HTERT RPE-1 (cell line): ENCODE data around the gene SV2B.

Experiments
- in situ Hi-C: fragments of 300-500 bp; cut with MboI; formaldehyde crosslinking; loops from 4 replicates; pipeline ENCODE4 v1.14.3; 2020; ENCODE audit warnings: low sequenced_read_pairs

Gene SV2B

GRCh38 chr15:91225741-91226140 is 125.7 kb downstream of the SV2B start:
- in situ Hi-C loops: no loop called here

- in situ Hi-C loops: no loop called here
Observed at GRCh38 chr15:91227117-91227516, 127.1 kb downstream of the SV2B start.

- in situ Hi-C loops: no loop called here
Observed at GRCh38 chr15:91227766-91228165, 127.7 kb downstream of the SV2B start.

DNA sequence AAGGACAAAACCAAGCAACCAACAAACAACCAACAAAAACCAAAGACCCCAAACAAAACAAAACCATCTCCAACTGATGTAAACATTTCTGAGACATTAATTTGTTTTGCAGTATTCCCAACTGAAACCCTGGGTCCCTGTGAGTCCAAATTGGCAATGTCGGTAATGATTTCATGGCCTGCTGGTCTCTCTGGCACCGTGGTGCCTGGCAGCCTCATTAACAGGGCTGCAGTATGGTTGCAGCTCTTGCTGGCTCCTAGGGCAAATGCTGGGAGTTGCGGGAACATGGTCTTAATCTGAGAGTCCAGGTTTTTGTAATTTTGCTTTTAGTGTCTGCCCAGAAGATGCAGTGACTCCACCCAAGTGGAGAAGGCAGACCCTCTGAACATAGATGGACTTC is 128.3 kb downstream of the SV2B start:
- in situ Hi-C loops: no loop called here

GRCh38 chr15:91228890-91229289 is 128.8 kb downstream of the SV2B start:
- in situ Hi-C loops: no loop called here

DNA sequence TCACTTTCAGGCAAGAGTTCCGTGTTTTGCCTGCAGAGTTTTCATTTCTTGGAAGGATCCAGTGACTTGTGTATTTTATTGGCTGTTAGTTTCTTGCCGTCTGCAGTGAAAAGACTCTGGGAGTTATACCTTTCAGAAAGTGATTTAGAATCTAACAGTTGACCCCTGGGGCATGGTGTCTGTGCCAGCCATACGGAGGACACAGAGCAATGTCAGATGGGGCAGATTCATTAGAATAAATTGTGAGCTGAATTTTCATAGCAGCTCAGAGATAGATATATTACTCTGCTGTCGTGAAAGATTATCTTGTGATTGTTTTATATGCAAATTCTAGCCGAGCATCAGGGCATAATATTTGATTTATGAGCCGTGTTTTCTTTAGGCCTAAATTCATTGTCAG is 131.6 kb downstream of the SV2B start:
- in situ Hi-C loops: no loop called here

DNA sequence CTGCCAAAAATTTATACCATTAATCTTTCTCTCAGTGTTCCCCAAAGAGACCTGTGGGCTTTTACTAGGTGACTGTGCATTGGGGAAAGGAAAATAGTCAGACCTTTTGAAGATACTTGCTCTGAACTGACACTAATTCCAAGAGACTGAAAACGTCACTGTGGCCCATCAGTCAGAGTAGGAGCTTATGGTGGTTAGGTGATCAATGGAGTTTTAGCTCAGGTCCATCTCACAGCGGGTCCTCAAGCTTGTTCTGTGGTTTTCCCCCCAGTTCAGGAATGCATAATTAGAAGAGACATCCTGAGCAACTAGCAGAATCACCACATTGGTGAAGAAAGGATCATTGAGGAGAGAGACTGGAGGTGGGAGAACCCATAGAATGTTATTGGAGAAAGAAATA is 134.7 kb downstream of the SV2B start:
- in situ Hi-C loops: no loop called here

- in situ Hi-C loops: no loop called here
Observed at GRCh38 chr15:91235376-91235775, 135.3 kb downstream of the SV2B start.

GRCh38 chr15:91237445-91237844 is 137.4 kb downstream of the SV2B start:
- in situ Hi-C loops: no loop called here

GRCh38 chr15:91238644-91239425 is 138.8 kb downstream of the SV2B start:
- in situ Hi-C loops: no loop called here

DNA sequence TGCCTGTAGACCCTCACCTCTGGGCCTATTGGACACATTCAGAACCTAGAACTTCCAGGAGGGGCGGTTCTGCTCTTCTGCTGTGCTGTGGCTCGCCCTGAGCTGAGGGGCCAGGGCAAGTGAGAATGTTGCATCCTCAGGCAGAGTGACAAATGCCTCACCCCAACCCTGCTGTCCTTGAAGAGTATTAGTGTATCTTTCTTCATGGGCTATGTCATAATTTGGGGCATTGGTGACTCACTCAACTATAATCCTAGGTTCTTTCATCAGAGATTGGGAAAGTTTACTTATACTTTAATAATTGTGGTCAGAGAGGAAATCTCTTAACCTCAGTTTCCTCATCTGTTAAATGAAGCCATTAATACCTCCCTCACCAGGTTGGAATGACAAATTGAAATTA is 143.8 kb downstream of the SV2B start:
- in situ Hi-C loops: no loop called here

DNA sequence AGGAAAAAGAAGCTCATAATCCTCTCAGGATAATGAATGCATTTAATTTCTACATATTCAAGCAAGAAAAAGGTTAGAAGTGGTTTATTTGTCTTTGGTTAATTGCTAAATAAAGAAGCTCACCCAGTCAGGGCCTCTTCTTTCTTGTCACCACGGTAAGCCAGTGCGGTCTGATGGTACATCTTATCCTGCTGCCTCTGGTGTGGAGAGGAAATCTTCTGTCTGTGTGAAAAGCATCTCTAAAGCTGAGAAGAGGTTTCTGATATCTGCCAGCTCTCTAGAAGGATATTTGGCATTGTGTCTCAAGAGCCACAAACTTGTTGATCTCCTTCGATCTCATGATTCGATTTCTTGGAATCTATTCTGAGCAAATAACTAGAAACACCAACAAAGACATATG is 144.9 kb downstream of the SV2B start:
- in situ Hi-C loops: no loop called here

DNA sequence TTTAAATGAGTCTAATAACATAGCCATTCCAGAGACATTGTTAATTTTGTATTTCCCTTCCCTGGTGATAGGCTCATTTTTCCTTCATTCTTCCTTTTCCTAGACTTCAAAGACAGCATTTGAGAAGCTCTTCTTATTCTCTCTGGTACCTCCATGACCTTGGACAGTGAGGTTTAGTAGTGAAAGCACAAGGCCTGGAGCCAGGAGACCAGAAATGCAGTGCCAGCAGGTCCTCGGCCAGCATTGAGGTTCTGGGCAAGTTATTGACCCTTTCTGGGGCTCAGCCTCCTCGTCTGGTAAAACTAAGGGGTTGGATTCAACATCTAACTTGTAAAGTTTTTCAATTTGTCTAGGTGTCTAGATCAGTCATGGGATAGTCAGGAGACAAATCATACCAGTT is 146.9 kb downstream of the SV2B start:
- in situ Hi-C loops: no loop called here

DNA sequence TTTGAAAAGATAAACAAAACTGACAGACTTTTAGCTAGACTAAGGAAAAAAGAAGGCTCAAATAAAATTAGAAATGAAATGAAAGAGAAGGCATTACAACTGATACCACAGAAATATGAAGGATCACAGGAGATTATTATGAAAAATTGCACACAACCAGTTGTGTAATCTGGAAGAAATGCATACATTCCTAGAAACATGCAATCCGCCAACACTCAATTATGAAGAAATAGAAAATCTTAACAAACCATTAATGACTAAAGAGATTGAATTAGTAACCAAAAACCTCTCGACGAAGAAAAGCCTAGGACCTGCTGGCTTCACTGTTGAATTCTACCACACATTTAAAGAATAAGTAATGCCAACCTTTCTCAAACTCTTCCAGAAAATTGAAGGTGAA is 149.5 kb downstream of the SV2B start:
- in situ Hi-C loops: no loop called here

DNA sequence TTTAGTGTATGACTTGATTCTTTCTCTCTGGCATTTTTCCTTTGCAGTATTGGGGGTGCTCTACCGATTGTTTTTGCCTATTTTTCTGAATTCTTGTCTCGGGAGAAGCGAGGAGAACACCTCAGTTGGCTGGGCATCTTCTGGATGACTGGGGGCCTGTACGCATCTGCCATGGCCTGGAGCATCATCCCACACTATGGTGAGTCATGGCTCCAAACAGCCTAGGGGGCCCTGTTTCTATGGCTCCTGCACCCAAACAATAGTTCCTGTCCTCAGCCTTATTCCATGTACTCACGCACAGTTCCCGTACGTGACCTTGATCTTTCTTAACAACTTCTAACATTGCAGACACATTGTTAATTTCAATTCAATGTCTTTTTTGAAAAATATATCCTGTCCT is 152.3 kb downstream of the SV2B start:
- in situ Hi-C loops: no loop called here

DNA sequence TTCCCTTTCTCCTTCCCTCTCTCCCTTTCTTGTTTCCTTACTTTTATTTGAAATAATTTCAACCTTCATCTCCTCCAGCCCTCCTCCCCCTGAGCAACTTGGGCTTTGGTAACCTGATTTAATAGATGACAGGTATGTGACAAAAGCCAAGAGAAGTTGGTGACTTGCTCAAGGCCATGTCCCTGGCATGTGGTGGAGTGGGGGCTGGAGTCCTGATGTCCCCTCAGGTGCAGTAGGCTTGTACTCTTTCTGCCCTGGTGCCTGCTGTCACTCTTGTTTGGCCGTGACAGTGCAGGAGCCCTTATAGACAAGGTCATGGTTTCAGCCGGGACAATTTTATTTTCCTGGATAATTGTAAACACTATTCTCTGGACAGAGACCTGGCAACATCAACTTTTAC is 152.7 kb downstream of the SV2B start:
- in situ Hi-C loops: no loop called here

DNA sequence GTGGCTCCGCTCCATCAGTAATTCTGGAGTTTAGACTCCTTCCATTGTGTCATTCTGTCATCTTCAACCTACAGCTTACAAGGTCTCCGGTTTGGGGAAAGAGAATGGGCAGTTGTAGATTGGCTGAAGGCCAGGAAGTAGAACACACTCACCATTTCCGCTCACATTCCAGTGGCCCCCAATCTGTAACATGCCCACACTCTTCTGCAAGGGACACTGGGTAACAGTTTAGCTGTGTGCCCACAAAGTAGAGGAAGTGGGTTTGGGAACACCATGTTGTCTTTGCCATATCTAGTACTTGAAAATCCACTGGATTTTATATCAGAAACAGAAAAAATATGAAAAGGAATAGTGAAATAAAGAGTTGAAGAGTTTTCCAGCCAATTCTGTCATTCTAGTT is 153.5 kb downstream of the SV2B start:
- in situ Hi-C loops: no loop called here

DNA sequence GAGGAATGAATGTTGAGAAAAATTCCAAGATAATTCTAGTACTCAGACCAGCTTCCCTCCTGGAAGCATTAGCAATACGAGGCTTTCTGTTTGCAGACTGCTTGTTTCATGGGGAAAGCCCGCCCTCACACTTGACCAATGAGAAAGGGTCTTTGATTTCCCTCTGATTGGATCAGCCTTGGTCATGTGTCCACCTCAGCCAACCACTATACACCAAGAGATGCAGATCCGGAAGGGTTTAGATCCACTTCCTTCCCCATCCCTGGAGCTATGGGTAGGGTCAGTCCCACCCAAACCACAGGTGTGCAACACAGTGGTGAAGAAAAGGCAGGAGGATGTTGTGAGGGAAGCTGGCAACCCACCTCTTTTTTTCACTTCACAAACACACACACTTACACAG is 154.7 kb downstream of the SV2B start:
- in situ Hi-C loops: no loop called here

DNA sequence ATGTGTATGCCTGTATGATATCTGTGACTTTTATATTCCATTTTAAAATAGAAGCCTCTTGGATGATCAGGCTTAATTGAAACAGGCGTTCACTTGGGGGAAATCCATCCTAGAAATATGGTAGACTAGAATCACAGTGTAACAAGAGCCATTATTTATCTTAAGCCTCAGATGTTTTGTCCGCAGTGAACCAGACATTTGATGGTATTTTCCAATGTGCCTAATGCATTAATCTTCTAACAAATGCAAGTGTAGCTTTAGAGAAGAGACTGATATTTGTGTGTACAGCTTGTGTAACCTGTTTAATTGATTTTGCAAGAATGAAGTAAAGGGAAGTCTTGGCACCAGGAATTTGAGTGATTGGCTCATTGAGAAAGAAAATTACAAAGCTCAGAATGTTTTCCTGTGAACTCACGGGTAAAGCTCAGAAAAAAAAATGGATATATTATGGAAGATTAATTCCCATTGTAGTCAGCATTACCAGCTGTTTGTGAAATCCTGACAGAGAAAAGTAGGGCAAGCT is 155.7 kb downstream of the SV2B start:
- in situ Hi-C loops: no loop called here

DNA sequence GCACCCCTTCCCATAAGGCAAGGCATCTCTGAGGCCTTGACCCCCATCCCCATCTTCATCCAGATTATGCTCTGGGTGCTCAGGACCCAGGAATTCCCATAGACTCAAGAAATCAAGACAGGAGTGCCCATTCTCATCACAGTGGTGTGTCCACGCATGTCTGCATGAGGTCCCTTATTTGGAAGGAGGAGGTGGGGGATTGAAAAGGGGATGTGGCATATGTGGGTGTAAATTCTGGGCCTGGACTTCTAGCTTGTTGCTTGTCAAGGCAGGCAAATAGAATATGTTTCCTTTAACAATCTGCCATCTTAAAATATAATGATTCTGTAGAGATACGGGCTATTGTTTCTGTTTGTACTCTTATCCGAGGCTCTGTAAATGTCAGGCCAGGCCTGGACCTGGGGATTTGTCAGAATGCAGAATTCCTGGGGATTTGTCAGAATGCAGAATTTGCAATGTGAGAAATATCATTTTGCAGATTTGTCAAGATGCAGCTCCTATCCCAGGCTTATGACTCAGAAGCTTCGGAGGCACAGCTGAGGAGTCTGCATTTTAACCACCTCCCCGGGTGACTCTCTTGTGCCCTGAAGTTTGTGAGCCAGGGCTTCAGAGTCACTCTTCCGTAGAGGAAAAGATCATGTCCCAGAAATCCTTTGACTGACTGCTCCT is 157.8 kb downstream of the SV2B start:
- in situ Hi-C loops: no loop called here

DNA sequence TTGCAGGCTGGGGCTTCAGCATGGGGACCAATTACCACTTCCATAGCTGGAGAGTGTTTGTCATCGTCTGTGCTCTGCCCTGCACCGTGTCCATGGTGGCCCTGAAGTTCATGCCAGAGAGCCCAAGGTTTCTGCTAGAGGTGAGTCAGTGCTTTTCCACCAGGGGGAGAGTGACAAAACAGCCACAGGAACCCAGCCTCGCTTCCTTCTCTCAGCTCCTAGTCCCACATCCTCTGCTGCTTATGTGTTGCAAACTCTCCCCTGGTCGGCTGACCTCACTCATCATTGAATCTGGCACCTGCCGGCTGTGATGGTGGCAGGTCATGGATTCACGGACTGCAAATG is 158.3 kb downstream of the SV2B start:
- in situ Hi-C loops: no loop called here

DNA sequence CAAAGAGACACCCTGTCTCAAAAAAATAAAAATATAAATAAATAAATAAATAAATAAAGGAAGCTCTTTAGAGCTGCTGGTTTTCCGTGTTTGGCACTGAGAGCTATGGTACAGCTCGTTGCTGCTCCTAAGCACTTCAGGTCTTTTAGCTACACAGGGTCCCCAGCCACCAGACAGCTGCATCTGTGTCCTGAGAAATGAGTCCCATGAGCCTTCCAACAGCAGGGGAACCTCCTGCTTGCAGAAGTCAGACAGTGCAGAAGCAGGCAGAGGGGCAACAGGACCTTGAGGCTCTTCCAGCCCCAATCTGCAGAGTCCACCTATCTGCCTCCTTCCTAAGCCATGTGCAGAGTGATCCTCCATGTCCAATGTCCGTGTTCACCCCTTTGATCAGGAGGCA is 159.0 kb downstream of the SV2B start:
- in situ Hi-C loops: no loop called here

GRCh38 chr15:91261345-91261744 is 161.3 kb downstream of the SV2B start:
- in situ Hi-C loops: no loop called here
